HG03135 (cell line): ENCODE results near the gene GNL3L.
"Not testable (repeated sequence)": the region's sequence is repeated elsewhere in the genome, so short reads cannot be mapped to it uniquely, and the experiment has no call there.

ENCODE experiments used
- ATAC-seq: cut with Tn5 transposase; IDR thresholded peaks from one replicate; pipeline ENCODE4 v1.9.1; 2021; ENCODE audit warnings: mild to moderate bottlenecking, moderate library complexity; ENCODE audit not compliant: unreplicated experiment

GNL3L gene, protein sequence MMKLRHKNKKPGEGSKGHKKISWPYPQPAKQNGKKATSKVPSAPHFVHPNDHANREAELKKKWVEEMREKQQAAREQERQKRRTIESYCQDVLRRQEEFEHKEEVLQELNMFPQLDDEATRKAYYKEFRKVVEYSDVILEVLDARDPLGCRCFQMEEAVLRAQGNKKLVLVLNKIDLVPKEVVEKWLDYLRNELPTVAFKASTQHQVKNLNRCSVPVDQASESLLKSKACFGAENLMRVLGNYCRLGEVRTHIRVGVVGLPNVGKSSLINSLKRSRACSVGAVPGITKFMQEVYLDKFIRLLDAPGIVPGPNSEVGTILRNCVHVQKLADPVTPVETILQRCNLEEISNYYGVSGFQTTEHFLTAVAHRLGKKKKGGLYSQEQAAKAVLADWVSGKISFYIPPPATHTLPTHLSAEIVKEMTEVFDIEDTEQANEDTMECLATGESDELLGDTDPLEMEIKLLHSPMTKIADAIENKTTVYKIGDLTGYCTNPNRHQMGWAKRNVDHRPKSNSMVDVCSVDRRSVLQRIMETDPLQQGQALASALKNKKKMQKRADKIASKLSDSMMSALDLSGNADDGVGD

DNA sequence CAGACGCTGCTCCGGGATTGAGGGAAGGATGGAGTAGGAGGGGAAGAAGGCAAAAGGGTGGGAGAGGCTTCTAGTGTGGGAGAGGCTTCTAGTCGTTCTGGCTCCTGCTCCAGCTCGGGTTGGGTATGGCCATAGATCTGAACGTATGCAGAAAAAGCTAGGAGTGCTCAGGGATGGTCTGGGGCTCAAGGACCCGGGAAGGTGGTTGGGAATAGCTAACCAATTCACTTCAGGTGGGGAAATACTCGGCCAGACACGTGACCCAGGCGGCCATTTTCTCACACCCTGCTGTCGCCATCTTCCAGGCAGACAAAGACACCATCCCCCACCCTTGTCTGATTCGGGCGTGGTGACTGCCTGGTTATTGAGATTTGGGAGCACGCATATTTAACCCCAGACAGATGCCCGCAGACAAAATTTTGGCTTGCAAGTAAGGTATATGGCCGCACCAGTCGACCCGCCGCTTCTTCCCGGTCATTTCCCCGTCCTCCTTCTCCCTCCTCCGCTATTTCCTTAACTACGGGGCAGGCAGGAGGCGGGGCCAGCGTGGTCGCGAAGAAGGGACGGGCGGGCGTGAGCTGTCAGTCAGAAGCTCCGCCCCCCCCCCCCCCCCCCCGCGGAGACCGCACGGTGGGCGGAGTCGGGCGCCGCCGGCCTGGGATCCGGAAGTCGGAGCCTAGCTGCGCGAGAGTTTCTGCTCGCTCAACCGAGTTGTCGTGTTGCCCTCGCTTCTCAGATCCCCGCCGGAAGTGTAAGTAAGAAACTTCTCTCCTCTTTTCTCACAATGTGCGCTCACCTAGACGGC, at the start of gene GNL3L:
Gene GNL3L (plus strand): TSS at position 668 of the 805 bp plus-strand sequence. CDS start 2,348 bp downstream, outside the sequence.
- ATAC-seq = peak; percentile 79

DNA sequence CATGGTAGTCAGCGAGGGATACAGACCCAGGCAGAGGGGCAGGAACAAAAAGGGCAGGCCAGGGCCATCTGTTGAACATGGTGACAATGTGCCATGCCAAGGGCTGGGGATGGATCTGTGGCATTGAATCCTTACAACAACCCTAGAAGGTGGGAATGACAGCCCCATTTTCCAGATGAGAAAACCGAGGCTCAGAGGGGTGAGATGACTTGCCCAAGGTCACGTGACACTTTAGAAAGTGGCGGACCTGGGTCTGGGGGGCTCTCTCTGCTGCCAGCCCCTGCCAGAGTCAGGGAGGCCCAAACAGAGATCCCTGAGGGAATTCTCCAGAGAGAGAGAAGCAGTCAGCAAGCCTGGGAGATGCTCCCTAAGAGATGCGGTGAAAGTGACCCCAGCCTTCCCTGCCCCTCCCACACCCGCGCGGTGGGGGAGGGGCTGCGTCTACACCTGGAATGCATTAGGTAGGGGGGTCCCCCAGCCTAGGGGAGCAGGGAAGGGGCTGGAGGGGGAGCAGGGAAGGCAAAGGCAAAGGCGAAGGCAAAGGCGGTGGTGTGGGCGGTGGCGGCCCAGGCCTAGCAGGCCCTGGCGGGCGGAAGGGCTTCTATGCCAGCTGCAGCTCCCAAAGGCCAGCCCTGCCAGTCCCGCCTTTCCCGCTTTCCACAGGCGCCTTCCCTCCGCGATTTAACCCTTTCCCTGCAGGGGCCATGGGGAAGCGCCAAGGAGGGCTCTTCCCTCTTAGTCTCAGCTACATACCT, 47.0 kb upstream of the GNL3L start:
- ATAC-seq = no peak

DNA sequence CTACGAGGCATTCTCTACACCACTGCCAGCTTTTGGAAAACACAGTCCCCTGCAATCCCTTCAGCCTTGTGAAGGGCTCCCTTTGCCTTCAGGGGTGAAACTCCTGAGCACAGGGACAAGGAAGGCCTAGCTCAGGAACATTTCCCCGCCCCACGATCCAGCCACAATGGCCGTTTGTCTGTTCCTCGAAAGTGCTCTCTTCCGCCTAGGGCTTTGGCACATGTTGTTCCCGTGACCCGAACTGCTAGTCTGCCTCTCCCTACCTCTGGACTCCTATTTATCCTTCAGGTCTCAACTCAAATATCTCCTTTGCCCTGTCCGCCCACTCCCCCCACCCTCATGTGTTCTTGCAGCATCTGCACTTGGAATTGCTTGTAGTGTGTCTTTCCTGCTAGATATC, 46.1 kb upstream of the GNL3L start:
- no peak for ATAC-seq

DNA sequence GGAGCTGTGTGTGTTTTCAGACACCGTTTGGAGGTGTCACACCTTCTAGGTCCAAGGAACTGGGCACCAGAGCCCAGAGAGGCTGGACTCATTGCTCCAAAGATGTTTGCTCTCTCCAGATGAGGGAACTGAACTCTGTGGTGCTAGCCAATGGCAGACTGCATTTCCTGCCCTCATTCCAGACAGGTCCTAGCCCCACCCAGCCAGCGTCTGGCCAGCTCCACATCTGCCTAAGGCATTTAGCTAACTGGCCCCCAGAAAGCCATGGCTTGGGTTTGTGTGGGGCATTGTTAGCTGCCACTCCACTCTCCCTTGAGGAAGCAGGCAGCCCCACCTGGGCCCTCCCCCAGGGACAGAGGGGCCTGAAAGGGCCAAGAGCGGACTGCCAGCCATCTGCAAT, 45.4 kb upstream of the GNL3L start:
- ATAC-seq = no peak

DNA sequence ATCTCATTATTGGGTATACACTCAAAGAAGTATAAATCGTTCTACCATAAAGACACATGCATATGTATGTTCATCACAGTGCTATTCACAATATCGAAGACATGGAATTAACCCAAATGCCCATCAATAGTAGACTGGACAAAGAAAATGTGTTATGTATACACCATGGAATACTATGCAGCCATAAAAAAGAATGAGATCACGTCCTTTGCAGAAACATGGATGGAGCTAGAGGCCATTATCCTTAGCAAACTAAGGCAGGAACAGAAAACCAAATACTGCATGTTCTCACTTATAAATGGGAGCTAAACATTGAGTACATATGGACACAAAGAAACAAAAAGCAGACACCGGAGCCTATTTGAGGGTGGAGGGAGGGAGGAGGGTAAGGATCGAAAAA, 40.2 kb upstream of the GNL3L start:
- not testable (repeated sequence) for ATAC-seq

DNA sequence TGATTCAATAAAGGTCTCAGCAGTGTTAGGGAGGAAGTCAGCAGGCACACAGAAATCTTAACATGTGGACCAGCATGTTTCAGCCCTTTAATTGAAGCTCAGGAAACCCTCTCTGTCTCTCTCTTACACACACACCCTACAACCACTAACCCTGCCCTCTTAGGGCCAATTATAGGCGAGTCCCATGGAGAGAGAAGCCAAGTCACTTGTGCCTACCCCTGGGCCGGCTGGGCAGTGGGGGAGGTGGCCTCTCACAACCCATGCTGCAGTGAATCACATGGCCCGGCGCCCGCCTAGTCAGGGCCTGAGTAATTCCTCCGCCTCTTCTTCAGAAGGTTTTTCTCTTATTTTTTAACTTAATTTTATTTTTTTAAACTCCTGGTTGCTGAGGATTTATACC, 37.7 kb upstream of the GNL3L start:
- ATAC-seq = no peak

DNA sequence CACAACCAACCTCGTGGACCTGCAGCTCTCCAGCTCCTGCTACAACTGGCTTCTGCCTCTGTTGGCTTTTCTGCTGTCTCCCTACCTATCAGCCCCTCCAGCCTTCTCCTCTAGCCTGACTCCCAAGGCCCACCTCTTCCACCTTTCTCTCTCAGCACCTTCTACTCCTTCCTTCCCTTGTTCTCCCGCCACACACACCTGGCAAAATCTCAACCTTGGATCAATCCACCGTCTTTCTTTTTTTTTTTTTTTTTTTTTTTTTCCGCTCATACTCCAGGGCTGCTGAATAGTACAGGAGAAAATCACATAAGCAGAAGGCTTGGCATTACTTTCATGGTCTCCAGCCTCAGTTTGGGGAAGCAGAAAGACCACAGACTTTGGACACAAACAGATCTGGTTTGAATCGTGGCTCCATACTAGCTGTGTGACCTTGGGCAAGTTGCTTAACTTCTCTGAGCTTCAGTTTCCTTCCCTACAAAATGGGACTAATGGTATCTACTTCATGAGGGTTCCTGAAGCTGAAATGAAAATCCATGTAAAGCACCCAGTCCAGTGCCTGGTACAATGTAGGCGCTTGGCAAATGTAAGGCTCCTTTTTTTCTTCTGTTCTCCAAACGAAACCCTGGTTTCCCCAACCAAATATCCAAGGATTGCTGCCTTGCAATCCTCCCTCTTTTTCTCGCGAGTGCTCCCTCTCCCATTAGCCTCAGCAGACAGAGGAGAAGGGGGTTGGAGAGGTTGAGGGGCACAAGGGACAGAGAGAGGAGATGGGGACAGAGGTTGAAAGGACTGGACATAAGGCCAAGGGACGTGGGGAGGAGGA, 35.6 kb upstream of the GNL3L start:
- ATAC-seq = no peak

DNA sequence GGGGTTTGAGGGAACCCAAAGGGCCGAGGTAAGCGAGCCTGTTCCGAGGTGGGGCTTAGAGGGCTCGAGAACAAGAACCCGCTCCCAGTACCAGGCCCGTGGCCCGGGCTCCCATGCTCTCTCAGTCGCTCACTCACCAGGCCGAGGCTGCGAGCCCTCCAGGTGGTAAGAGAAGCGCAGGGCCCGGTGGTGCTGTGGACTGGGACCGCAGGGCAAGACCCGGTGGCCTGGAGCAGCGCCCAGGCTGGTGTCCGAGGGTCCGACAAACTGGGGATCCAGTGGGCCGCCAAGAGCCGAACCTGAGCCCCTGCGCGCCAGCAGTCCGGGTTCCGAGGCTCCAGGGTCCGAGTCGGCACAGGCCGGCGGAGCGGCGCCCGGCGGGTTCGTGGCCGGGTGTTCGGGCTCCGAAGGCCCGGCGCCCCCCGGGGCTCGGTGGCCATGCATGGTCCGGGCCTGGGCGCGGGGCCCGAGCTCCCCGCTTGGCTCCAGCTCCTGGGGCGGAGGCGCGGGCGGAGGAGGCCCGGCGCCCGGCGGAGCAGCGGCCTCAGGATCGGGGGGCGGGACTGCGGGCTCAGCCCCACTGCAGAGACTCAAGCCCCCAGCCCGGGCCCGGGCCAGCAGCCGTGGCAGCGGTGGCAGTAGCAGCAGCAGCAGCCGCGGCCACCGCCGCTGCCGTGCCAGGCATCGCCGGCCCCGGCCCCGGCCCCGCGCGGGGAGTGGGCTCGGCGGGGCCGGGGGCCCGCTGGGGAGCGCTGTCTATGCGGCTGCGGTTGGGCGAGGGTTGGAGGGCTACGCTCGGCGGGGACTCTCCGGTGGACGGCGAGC, 34.8 kb upstream of the GNL3L start:
- ATAC-seq = no peak

DNA sequence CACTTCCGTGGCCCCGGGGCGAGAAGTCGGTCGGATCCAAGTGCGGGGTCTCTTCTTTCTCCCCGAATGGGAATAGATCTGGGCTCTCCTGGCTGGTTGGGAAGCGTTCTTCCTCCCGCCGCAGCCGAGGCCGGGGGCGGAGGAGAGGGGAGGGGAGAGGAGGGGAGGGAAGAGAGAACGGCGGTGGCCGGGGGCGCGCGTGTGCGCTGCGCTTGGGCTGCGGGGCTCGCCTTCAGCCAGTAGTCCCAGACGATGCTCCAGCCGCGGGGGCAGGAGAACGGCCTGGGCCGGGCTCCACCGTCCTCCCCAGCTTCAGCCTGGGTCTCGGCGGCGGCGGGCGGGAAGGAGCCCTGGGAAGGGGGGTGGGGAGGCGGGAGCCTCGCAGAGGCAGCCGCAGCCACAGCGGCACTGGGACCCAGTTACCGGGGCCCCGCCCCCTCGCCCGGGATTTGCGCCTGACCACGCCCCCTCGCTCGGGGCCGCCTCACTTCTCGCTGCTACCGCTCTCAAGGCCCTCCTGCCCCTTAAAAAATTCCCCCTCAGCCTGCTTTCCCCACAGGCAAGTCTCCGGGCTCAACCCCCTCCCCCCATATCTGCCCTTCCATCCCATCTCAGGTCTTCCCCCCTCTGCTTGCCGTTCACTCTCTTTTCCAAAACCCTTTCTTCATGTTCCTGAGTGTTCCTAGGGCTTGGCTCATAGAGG, 34.1 kb upstream of the GNL3L start, which contains the start of gene FGD1:
Gene FGD1 (minus strand): TSS at position 421 of the 703 bp plus-strand sequence. CDS start 802 bp downstream, outside the sequence.
- no peak for ATAC-seq

DNA sequence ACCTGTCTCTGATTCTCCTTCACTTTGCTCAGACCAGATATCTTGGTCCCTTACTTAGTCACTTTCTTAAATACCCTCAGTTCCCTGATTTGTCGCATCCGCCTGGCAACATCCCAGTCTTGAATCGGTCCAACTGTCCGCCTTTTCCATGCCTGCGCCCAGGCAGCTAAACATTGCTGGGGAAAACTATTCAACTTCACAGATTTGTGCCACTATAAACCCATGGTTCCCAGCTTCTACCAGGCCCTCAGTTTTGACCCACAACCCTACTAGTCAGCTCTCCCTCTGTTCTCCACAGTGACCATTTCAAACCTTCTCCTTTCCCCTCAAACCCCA, 33.5 kb upstream of the GNL3L start:
- no peak for ATAC-seq

DNA sequence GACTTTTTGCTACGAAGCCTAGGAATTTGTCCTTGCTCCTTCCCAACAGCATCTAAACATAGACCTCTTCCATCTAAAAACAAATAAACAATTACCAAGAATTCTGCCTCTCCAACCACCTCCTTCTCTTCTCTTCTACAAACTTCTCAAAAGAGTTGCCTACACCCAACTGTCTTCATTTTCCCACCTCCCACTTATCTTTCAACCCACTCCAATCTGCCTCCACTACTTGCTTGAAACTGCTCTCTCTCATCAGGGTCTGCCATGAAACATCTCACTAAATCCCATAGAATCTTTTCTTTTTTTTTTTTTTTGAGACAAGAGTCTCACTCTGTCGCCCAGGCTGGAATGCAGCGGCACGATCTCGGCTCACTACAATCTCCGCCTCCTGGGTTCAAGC, 33.1 kb upstream of the GNL3L start:
- ATAC-seq = no peak

DNA sequence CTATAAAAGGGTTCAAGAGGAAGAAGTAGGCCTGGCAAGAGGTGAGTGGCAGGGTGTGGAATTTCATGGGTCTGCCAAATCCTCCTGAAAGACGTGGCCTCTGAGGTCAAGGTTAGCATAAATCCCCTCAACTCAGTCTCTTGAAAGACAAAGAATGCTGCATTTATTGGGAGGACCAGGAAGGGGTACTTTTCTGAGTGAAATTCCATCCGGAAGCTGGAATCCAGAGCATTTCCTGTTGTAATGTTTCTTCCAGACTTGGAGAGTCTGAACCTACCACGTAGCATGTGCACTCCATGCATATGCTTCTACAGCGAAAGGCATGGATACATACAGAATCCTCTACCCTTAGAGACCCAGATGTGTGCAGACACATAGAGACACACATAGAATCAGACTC, 20.6 kb upstream of the GNL3L start:
- ATAC-seq = no peak

DNA sequence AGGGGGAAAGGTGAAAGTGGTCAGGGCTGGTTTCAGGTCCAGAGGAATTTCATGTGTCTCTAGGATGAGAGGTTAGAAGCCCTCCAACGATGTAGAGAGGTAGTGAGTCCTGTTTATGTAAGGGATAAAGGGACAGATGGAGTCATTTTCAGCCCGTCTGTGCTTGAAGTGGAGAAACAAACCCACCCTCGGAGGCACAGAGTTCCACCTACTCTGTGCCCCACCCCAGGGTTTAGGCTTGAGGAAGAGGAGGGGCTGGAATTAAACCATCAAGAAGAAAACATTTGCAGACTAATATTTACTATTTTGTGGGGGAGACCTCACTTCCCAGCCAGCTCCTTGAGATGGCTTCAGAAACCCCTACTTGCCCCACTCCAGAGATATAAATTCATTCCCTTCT, 868 bp upstream of the GNL3L start:
- ATAC-seq = no peak

DNA sequence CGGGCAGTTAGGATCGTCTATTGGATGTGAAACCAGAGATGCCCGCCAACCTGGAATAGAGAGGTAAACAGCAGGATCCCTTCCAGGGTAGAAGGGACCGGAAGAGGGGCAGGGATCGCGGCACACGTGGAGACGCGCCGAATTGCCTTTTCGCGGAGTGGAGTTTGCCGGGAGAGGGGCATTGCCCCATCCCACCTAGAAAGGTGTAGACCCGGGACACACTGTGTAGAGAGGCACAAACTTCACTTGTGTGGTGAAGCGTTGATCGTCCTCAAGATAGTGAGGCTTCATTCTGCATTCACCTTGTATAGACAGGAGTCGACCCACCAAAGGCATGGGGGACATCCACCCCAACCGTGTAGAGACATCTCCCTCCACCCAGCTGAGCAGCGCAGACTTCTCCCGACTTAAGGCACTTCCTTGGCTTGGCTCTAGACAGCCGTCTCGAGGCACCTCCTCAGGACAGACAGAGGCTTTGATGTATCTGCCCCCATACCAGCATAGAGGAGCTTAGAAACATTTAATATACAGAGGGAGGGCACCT, 410 bp downstream of the GNL3L start:
- peak; percentile 35 for ATAC-seq

DNA sequence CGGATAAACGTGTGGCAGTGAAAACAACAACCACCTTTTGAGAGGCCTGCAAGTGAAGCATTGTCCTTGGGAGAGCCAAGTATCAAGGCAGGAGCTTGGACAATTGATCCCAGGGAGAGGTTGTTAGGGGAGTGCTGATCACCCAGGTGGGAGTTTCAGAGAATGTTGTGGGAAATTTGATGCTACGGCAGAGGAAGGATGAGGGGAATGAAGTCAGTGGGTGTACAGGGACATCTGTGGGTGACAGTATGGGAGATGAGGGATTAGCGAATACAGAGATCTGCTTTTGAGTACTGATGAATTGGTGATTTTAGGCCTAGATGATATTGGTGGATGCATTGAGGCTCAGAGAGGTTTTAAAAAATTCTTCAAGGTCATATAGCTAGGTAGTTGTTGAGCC, 4.3 kb downstream of the GNL3L start:
- ATAC-seq = no peak

DNA sequence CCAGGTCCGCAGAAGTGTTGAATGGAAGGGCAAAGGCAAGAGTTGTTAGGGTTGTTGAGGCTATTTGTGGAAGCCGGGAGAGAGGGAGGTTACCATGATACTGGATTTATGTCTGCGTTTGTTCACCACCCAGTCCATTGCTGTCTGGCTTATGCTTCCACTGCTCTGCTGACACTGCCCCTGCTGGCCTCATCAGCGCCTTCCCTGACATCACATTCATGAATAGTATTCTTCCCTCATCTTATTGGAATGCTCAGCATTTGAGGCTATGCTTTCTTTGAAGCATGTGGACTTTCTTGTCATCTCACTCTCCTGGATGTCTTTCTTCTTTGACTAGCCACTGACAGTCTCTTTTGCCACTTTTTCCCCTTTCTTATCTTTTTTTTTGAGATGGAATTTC, 10.3 kb downstream of the GNL3L start:
- no peak for ATAC-seq

DNA sequence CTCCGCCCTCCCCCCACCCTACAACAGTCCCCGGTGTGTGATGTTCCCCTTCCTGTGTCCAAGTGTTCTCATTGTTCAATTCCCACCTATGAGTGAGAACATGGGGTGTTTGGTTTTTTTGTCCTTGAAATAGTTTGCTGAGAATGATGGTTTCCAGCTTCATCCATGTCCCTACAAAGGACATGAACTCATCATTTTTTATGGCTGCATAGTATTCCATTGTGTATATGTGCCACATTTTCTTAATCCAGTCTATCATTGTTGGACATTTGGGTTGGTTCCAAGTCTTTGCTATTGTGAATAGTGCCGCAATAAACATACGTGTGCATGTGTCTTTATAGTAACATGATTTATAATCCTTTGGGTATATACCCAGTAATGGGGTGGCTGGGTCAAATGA, 12.2 kb downstream of the GNL3L start:
- ATAC-seq = not testable (repeated sequence)

DNA sequence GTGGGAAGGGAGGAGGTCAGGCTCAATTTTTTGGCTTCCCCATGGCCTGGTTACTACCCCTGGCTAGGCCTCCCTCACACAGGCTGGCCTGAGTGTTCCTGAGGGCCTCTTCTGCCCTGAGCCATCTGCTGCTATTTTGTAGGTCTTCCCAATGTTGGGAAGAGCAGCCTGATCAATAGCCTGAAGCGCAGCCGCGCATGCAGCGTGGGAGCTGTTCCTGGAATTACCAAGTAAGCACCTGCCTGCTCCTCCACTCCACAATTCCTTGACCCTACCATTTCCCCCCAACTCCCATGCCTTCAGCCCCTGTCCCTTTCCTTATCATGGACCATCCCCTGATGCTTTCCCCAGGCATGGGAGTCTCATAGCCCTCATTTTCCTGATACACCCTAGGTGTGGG, 20.8 kb downstream of the GNL3L start:
- ATAC-seq = no peak
